GM12864 (cell line): ENCODE measurements around the gene GJB5.

Source experiments
- DNase-seq: peaks from one replicate; pipeline ENCODE4 v3.0.0-alpha.2; 2011; ENCODE audit warnings: low read depth
- H3K4me3 ChIP-seq: 2 replicates; pipeline ENCODE4 v1.5.1; 2011; ENCODE audit warnings: mild to moderate bottlenecking, low read depth, low read length, control low read depth
- CTCF ChIP-seq: IDR thresholded peaks from 2 replicates; pipeline ENCODE4 v1.5.1; 2011; ENCODE audit warnings: low read depth, mild to moderate bottlenecking, moderate library complexity, low read length, control low read depth, inconsistent platforms; ENCODE audit errors: missing control alignments

GJB5 gene

GRCh38 chr1:34750610-34751009 is 4.2 kb upstream of the GJB5 start:
- H3K4me3 ChIP-seq, result no peak overlapping the region
- TF ChIP-seq CTCF, result no peak
- no peak for DNase-seq

GRCh38 chr1:34753163-34753562 is 1.7 kb upstream of the GJB5 start:
- no peak for DNase-seq
- no peak overlapping the region for H3K4me3 ChIP-seq
- TF ChIP-seq CTCF, result no peak

GRCh38 chr1:34755961-34756360 is 1.1 kb downstream of the GJB5 start:
- no peak for DNase-seq
- no peak overlapping the region for H3K4me3 ChIP-seq

GRCh38 chr1:34757386-34757785 is 2.5 kb downstream of the GJB5 start:
- no peak for TF ChIP-seq CTCF
- no peak for DNase-seq
- no peak overlapping the region for H3K4me3 ChIP-seq

More at GRCh38 chr1:34755961-34756360, 1.1 kb downstream of the GJB5 start:
- TF ChIP-seq CTCF, result no peak

- no peak for DNase-seq
- H3K4me3 ChIP-seq, result no peak overlapping the region
- no peak for TF ChIP-seq CTCF
These were observed 3.9 kb downstream of the GJB5 start for GRCh38 chr1:34758751-34759150.

GRCh38 chr1:34759503-34760357 is 4.9 kb downstream of the GJB5 start, which contains the start of gene GJB4:
Gene GJB4, plus strand, starts transcription at chr1:34759740. Its CDS starts 1,515 bp downstream, at chr1:34761255.
- H3K4me3 ChIP-seq, result no peak within 1 kb of the TSS
- TF ChIP-seq CTCF, result no peak
- DNase-seq, result no peak
